HepG2 (cell line): Measurements from ENCODE around the gene P3H4. TPM values are rescaled to one million over a fixed set of nuclear protein-coding genes. Genes with fewer than 3 reads are reported as not detected.
A peak's percentile ranks its signal among the peaks of the same experiment; 100 is the strongest.

Experiments
- ARNTL ChIP-seq: sonication (generic); formaldehyde crosslinking; IDR thresholded peaks from 2 replicates; pipeline ENCODE4 v1.4.0; 2020; ENCODE audit warnings: mild to moderate bottlenecking, missing genetic modification reagents
- KLF11 ChIP-seq: IDR thresholded peaks from 2 replicates; pipeline ENCODE4 v1.6.1; 2016; ENCODE audit warnings: missing compliant biosample characterization
- MAFF ChIP-seq: IDR thresholded peaks from 2 replicates; pipeline ENCODE4 v1.6.1; 2011; ENCODE audit warnings: low read depth, low read length, improper control_type of control experiment
- SRSF1 ChIP-seq: fragments of 200-400 bp; formaldehyde crosslinking; optimal IDR thresholded peaks from 2 replicates; pipeline ENCODE3; 2017; ENCODE audit warnings: mild to moderate bottlenecking, low read depth, low read length, moderate library complexity
- ZNF75D ChIP-seq: sonication (generic); formaldehyde crosslinking; IDR thresholded peaks from 2 replicates; pipeline ENCODE4 v1.8.1; 2023; ENCODE audit warnings: missing genetic modification reagents, mild to moderate bottlenecking, borderline replicate concordance
- ZNF788 ChIP-seq: sonication (generic); formaldehyde crosslinking; IDR thresholded peaks from 2 replicates; pipeline ENCODE4 v1.5.0; 2020; ENCODE audit warnings: mild to moderate bottlenecking, missing genetic modification reagents, borderline replicate concordance
- polyA plus RNA-seq, 8 experiments: library from polyadenylated mRNA; depleted of rRNA in 3 of 8; stranded (reverse) in 7 of 8; unstranded in 1 of 8; fragments of >200 nt; fragmentation: Illumina TruSeq in 4 of 8; extraction: Trizol in 4 of 8; gene quantifications; 2 replicates each; pipeline versions ENCODE4 v1.2.1 to v1.2.3, GENCODE V29; 2011 to 2016; ENCODE audit warnings: low read depth in 4 of 8, missing spikeins in 1 of 8, mixed read lengths in 1 of 8; ENCODE audit not compliant: insufficient read depth in 1 of 8
- total RNA-seq, 5 experiments: library from RNA; depleted of rRNA; stranded (reverse); fragments of >200 nt; fragmentation: Illumina TruSeq; extraction: Trizol; gene quantifications; 2 replicates each; pipeline ENCODE4 v1.2.3, GENCODE V29; 2016; ENCODE audit warnings: low read depth in 1 of 5
- TF ChIP-seq, protein P1 (sequence below): sonication (generic); formaldehyde crosslinking; IDR thresholded peaks from 2 replicates; pipeline ENCODE4 v1.4.0; 2020; ENCODE audit warnings: missing genetic modification reagents
- TF ChIP-seq, protein P2 (sequence below): IDR thresholded peaks from 2 replicates; pipeline ENCODE4 v1.6.1; 2012; ENCODE audit warnings: low read depth, low read length, improper control_type of control experiment
- TF ChIP-seq, protein P3 (sequence below): sonication (generic); formaldehyde crosslinking; IDR thresholded peaks from 2 replicates; pipeline ENCODE4 v1.5.0; 2020; ENCODE audit warnings: missing genetic modification reagents
- TF ChIP-seq, protein P4 (sequence below): conservative IDR thresholded peaks from 2 replicates; pipeline ENCODE4 v1.6.1; 2018; ENCODE audit warnings: missing genetic modification reagents
- TF ChIP-seq, protein P5 (sequence below): sonication (generic); formaldehyde crosslinking; IDR thresholded peaks from 2 replicates; pipeline ENCODE4 v1.4.0; 2020; ENCODE audit warnings: missing genetic modification reagents

P3H4 gene
- total and polyA plus RNA-seq, 2 of the 13 experiments (the other 11 are each of a cell fraction or from before 2014, with no cell fraction given), result 37.1 to 50.6 TPM

DNA sequence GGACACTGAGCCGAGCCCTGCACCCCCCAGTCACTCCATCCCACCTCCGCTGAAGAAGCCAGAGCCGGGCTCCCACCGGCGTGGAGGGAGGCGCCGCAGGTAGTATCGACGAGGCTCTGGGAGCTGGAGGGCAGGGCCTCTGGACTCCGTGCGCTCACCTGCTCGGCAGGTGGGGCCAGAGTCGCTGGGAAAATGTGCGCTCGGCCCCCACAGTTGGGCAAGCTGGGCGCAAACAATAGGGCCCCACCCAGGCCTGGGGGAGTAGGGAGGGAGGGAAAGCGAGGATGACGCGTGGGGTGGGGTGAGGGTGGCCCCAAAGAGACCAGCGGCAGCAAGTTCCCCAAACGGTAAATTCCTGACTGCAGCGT, 25.9 kb downstream of the P3H4 start (continued):
- TF ChIP-seq, protein P1, sequence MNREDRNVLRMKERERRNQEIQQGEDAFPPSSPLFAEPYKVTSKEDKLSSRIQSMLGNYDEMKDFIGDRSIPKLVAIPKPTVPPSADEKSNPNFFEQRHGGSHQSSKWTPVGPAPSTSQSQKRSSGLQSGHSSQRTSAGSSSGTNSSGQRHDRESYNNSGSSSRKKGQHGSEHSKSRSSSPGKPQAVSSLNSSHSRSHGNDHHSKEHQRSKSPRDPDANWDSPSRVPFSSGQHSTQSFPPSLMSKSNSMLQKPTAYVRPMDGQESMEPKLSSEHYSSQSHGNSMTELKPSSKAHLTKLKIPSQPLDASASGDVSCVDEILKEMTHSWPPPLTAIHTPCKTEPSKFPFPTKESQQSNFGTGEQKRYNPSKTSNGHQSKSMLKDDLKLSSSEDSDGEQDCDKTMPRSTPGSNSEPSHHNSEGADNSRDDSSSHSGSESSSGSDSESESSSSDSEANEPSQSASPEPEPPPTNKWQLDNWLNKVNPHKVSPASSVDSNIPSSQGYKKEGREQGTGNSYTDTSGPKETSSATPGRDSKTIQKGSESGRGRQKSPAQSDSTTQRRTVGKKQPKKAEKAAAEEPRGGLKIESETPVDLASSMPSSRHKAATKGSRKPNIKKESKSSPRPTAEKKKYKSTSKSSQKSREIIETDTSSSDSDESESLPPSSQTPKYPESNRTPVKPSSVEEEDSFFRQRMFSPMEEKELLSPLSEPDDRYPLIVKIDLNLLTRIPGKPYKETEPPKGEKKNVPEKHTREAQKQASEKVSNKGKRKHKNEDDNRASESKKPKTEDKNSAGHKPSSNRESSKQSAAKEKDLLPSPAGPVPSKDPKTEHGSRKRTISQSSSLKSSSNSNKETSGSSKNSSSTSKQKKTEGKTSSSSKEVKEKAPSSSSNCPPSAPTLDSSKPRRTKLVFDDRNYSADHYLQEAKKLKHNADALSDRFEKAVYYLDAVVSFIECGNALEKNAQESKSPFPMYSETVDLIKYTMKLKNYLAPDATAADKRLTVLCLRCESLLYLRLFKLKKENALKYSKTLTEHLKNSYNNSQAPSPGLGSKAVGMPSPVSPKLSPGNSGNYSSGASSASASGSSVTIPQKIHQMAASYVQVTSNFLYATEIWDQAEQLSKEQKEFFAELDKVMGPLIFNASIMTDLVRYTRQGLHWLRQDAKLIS (CRISPR knock-in tag), result no peak
- TF ChIP-seq, protein P2, sequence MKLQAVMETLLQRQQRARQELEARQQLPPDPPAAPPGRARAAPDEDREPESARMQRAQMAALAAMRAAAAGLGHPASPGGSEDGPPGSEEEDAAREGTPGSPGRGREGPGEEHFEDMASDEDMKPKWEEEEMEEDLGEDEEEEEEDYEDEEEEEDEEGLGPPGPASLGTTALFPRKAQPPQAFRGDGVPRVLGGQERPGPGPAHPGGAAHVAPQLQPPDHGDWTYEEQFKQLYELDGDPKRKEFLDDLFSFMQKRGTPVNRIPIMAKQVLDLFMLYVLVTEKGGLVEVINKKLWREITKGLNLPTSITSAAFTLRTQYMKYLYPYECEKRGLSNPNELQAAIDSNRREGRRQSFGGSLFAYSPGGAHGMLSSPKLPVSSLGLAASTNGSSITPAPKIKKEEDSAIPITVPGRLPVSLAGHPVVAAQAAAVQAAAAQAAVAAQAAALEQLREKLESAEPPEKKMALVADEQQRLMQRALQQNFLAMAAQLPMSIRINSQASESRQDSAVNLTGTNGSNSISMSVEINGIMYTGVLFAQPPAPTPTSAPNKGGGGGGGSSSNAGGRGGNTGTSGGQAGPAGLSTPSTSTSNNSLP, result no peak
- TF ChIP-seq, protein P3, sequence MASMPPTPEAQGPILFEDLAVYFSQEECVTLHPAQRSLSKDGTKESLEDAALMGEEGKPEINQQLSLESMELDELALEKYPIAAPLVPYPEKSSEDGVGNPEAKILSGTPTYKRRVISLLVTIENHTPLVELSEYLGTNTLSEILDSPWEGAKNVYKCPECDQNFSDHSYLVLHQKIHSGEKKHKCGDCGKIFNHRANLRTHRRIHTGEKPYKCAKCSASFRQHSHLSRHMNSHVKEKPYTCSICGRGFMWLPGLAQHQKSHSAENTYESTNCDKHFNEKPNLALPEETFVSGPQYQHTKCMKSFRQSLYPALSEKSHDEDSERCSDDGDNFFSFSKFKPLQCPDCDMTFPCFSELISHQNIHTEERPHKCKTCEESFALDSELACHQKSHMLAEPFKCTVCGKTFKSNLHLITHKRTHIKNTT (CRISPR knock-in tag), result no peak
- TF ChIP-seq ARNTL (CRISPR knock-in tag), result no peak
- no peak for TF ChIP-seq MAFF
- TF ChIP-seq, protein P4, sequence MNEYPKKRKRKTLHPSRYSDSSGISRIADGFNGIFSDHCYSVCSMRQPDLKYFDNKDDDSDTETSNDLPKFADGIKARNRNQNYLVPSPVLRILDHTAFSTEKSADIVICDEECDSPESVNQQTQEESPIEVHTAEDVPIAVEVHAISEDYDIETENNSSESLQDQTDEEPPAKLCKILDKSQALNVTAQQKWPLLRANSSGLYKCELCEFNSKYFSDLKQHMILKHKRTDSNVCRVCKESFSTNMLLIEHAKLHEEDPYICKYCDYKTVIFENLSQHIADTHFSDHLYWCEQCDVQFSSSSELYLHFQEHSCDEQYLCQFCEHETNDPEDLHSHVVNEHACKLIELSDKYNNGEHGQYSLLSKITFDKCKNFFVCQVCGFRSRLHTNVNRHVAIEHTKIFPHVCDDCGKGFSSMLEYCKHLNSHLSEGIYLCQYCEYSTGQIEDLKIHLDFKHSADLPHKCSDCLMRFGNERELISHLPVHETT (CRISPR knock-in tag), result no peak
- no peak for TF ChIP-seq SRSF1
- TF ChIP-seq KLF11 (CRISPR knock-in tag), result 0 out of 2 replicates have a peak, but pooled peaks have one; percentile 11
- TF ChIP-seq ZNF788 (CRISPR knock-in tag), result peak; percentile 23; the same call in 1 of the 2 replicates
- TF ChIP-seq ZNF75D (CRISPR knock-in tag), result no peak
- TF ChIP-seq, protein P5, sequence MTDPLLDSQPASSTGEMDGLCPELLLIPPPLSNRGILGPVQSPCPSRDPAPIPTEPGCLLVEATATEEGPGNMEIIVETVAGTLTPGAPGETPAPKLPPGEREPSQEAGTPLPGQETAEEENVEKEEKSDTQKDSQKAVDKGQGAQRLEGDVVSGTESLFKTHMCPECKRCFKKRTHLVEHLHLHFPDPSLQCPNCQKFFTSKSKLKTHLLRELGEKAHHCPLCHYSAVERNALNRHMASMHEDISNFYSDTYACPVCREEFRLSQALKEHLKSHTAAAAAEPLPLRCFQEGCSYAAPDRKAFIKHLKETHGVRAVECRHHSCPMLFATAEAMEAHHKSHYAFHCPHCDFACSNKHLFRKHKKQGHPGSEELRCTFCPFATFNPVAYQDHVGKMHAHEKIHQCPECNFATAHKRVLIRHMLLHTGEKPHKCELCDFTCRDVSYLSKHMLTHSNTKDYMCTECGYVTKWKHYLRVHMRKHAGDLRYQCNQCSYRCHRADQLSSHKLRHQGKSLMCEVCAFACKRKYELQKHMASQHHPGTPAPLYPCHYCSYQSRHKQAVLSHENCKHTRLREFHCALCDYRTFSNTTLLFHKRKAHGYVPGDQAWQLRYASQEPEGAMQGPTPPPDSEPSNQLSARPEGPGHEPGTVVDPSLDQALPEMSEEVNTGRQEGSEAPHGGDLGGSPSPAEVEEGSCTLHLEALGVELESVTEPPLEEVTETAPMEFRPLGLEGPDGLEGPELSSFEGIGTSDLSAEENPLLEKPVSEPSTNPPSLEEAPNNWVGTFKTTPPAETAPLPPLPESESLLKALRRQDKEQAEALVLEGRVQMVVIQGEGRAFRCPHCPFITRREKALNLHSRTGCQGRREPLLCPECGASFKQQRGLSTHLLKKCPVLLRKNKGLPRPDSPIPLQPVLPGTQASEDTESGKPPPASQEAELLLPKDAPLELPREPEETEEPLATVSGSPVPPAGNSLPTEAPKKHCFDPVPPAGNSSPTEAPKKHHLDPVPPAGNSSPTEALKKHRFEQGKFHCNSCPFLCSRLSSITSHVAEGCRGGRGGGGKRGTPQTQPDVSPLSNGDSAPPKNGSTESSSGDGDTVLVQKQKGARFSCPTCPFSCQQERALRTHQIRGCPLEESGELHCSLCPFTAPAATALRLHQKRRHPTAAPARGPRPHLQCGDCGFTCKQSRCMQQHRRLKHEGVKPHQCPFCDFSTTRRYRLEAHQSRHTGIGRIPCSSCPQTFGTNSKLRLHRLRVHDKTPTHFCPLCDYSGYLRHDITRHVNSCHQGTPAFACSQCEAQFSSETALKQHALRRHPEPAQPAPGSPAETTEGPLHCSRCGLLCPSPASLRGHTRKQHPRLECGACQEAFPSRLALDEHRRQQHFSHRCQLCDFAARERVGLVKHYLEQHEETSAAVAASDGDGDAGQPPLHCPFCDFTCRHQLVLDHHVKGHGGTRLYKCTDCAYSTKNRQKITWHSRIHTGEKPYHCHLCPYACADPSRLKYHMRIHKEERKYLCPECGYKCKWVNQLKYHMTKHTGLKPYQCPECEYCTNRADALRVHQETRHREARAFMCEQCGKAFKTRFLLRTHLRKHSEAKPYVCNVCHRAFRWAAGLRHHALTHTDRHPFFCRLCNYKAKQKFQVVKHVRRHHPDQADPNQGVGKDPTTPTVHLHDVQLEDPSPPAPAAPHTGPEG, result no peak
